GM12801 (cell line): ENCODE data around the gene CLEC3B.

Experiments used
- CTCF ChIP-seq: IDR thresholded peaks from one replicate; pipeline ENCODE4 v1.5.1; 2011; ENCODE audit warnings: control low read depth; ENCODE audit not compliant: insufficient read length; ENCODE audit errors: extremely low read depth

CLEC3B gene

GRCh38 chr3:45062697-45063070 lies 36.6 kb downstream of the CLEC3B start:
- TF ChIP-seq CTCF = no peak

- no peak for TF ChIP-seq CTCF
Measured at GRCh38 chr3:45064512-45065372, 38.6 kb downstream of the CLEC3B start.

GRCh38 chr3:45065373-45065720 lies 39.2 kb downstream of the CLEC3B start:
- TF ChIP-seq CTCF = no peak

- TF ChIP-seq CTCF = no peak
Measured at GRCh38 chr3:45066109-45066801, 40.2 kb downstream of the CLEC3B start.

GRCh38 chr3:45067486-45067885 lies 41.4 kb downstream of the CLEC3B start:
- TF ChIP-seq CTCF = no peak

GRCh38 chr3:45067941-45068340 lies 41.8 kb downstream of the CLEC3B start:
- TF ChIP-seq CTCF = no peak

- TF ChIP-seq CTCF = no peak
Measured at GRCh38 chr3:45071075-45071474, 45.0 kb downstream of the CLEC3B start.
